HFFc6 (cell line): ENCODE data around the gene PGAM2. TPM values are rescaled to one million over a fixed set of nuclear protein-coding genes. Genes with fewer than 3 reads are reported as not detected.

Experiments
- DNase-seq: peaks from one replicate; pipeline ENCODE4 v3.0.0-alpha.2; 2018
- H3K27ac Mint-ChIP-seq: 2 replicates; pipeline ENCODE4 v1.8.0; 2020; ENCODE audit warnings: mild to moderate bottlenecking, mixed read lengths
- H3K27me3 Mint-ChIP-seq: 2 replicates; pipeline ENCODE4 v1.8.0; 2021; ENCODE audit warnings: mild to moderate bottlenecking, moderate library complexity, mixed read lengths; ENCODE audit not compliant: insufficient read depth
- H3K36me3 Mint-ChIP-seq: 2 replicates; pipeline ENCODE4 v1.8.0; 2021; ENCODE audit warnings: low read depth, mixed read lengths
- H3K4me1 Mint-ChIP-seq: 2 replicates; pipeline ENCODE4 v1.8.0; 2020; ENCODE audit warnings: low read depth, mixed read lengths
- H3K4me3 Mint-ChIP-seq: 2 replicates; pipeline ENCODE4 v1.8.0; 2020; ENCODE audit warnings: mild to moderate bottlenecking, moderate library complexity, mixed read lengths
- H3K9me3 Mint-ChIP-seq: 2 replicates; pipeline ENCODE4 v1.8.0; 2020; ENCODE audit warnings: mild to moderate bottlenecking, mixed read lengths
- CTCF ChIP-seq: fragments of 200-600 bp; sonication (generic); IDR thresholded peaks from 2 replicates; pipeline ENCODE4 v1.5.0; 2021; ENCODE audit warnings: antibody characterized with exemption, mild to moderate bottlenecking
- total RNA-seq, 6 experiments: library from RNA; stranded (reverse); fragmentation: NEBNext Ultra II Directional; extraction: Animal tissue kit (Norgen Biotek cat#: 25700); gene quantifications; 2 replicates in 1 of 6; 3 replicates in 5 of 6; pipeline ENCODE4 v1.2.3, GENCODE V29; 2021

The PGAM2 gene
- total RNA-seq, 6 experiments from 2014 or later: 0.26 to 0.51 (median 0.35) TPM; not detected in 2

GRCh38 chr7:44046321-44047061 is 18.9 kb downstream of the PGAM2 start:
- no peak for TF ChIP-seq CTCF
- Mint-ChIP-seq H3K27ac (peak overlapping the region; percentile 42), H3K4me3 (peak overlapping the region; percentile 89), H3K9me3 (no peaks in the 10 kb centered on the region), H3K27me3 (no peaks in the 10 kb centered on the region; the same call in none of the 2 replicates), H3K36me3 (peaks cover 30% of the 10 kb centered on the region), H3K4me1 (peaks cover 36% of the 10 kb centered on the region)
- no peak for DNase-seq

DNA sequence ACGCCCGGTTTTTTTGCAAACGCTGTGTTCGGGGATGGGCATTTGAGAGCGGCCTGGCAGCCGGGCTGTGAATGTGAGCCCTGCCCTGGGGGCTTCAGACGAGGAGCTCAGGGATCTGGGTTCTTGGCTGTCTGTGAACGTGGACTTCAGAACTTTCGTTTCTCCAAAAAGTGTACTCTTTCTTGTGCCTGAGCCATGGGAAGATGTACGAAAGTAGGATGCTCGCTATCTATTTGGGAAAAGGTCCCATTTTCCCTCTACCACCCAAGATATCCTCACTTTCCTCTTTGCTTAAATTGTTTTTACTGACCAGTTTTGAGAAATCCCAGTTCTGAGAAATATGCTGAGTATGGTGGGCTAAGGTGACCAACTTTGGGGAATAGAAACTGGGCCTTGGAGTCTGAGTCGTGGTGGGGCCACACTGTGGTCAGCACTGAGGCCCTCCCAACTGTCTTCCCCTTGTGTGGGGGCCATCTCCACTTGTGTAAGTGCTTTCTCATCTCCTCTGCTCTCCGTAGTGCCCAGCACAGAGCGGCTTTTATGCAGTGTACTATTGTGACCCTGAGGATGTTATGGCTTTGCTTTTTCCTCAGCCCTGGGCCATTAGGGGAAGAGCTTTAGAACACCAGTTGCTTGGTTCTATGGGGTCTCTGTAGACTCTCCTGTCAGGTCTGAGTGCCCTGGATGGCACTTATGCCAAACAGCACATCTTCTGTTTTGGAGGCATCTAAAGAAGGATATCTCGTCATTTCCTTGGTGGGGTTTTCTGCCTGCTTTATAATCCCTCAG is 19.9 kb downstream of the PGAM2 start:
- H3K27ac Mint-ChIP-seq: peak overlapping the region; percentile 80
- DNase-seq: no peak
- peak overlapping the region; percentile 89 for H3K4me3 Mint-ChIP-seq
- no peaks in the 10 kb centered on the region; the same call in none of the 2 replicates for H3K27me3 Mint-ChIP-seq
- peaks cover 36% of the 10 kb centered on the region for H3K4me1 Mint-ChIP-seq
- H3K9me3 Mint-ChIP-seq: no peaks in the 10 kb centered on the region
- H3K36me3 Mint-ChIP-seq: peaks cover 30% of the 10 kb centered on the region
- TF ChIP-seq CTCF: no peak

DNA sequence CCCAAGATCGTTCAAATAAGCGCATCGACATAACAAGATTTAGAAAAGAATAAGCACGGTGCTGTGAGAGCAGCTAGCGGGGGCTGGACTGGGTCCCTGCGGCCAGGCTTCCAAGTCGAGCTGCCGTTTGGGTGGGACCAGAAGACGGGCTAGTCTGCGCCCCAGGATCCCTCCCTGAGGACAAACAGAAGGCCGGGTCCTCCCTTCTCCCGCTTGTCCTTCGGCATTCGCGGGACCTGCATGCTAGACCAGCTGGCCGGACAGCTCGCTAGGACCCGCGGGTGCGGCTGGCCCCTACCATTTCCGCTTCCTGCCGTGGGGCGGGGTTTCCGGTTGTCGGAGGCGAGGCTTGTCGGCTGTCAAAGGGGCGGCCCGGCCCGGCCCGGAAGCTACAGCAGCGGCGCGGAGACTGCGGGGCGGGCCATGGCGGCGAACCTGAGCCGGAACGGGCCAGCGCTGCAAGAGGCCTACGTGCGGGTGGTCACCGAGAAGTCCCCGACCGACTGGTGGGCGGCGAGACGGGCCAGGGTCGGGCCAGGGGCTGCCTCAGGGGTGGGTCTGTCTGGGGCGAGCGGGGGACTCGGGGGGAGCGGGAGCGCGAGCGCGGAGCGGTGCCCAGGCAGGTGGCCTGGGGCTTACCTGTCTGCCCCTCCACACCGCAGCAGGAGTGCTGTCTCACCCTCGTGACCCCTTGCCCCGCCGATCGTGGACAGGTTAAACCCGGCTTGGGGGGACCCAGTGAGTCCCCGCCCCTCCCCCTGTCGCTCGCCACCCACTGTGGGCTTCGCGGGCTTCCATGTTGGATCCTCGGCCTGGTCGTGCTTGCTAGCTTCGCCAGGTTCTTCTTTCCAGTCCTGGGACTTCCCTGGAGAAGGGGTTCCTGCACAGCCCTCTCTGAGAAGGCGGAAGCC is 20.8 kb downstream of the PGAM2 start, which contains the start of gene DBNL:
DBNL (plus strand) TSS at position 388 of the 911 bp plus-strand sequence; CDS start at position 424, 36 bp downstream.
- TF ChIP-seq CTCF: no peak
- Mint-ChIP-seq H3K4me3 (peak within 1 kb of the TSS; percentile 89), H3K27me3 (no peaks in the 10 kb centered on the region; the same call in none of the 2 replicates), H3K9me3 (no peaks in the 10 kb centered on the region), H3K4me1 (peaks cover 36% of the 10 kb centered on the region), H3K27ac (peak within 1 kb of the TSS; percentile 80), H3K36me3 (peaks cover 30% of the 10 kb centered on the region)
- DNase-seq: peak; percentile 89

GRCh38 chr7:44043902-44044301 is 21.5 kb downstream of the PGAM2 start:
- peaks cover 30% of the 10 kb centered on the region for H3K36me3 Mint-ChIP-seq
- peak overlapping the region; percentile 89 for H3K4me3 Mint-ChIP-seq
- no peak for DNase-seq
- peaks cover 36% of the 10 kb centered on the region for H3K4me1 Mint-ChIP-seq
- TF ChIP-seq CTCF: no peak
- no peaks in the 10 kb centered on the region for H3K9me3 Mint-ChIP-seq
- peak overlapping the region; percentile 80 for H3K27ac Mint-ChIP-seq
- H3K27me3 Mint-ChIP-seq: peaks cover 2% of the 10 kb centered on the region

DNA sequence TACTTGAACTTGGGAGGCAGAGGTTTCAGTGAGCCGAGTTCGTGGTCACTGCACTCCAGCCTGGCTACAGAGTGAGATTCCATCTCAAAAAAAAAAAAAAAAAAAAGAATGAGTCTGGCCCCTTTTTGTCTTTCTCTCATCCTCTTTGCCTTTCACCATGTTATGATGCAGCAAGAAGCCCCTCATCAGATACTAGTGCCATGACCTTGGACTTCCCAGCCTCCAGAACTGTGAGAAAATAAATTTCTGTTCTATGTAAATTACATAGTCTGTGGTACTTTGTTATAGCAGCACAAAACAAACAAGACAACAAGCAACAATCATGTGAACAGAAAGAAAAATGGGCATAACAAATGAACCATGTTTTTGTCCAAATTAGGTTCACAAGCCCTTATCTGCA is 23.1 kb downstream of the PGAM2 start:
- Mint-ChIP-seq H3K27me3 (peaks cover 6% of the 10 kb centered on the region), H3K9me3 (no peaks in the 10 kb centered on the region), H3K4me1 (peaks cover 26% of the 10 kb centered on the region), H3K36me3 (peaks cover 21% of the 10 kb centered on the region), H3K27ac (no peak overlapping the region), H3K4me3 (no peak overlapping the region)
- no peak for DNase-seq
- no peak for TF ChIP-seq CTCF
